CD4-positive, alpha-beta T cell treated with Interferon gamma for 1 hour (primary cell): ENCODE measurements around the gene ACACB.
A peak's percentile ranks its signal among the peaks of the same experiment; 100 is the strongest.

ENCODE experiments used
- DNase-seq: peaks from one replicate; pipeline ENCODE4 v3.0.0-alpha.2; 2020

Gene ACACB

GRCh38 chr12:109258607-109259544 lies 142.5 kb downstream of the ACACB start:
- DNase-seq: no peak

DNA sequence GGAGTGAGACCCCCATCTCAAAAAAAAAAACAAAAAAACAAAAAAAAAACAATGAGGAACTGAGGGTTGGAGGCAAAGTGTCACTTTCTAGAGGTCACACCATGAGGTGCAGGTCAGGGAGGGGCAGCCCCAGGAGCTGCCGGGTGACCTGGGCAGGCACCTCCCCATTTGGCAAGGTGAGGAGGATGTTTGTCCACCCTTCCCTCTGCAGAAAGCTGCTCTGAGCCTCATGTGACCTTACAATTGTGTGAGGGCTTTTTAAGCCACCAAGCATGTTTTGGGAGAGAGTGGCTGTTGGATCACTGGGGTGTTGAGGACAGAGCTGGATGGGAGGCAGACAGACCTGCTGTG lies 143.1 kb downstream of the ACACB start:
- DNase-seq: no peak

DNA sequence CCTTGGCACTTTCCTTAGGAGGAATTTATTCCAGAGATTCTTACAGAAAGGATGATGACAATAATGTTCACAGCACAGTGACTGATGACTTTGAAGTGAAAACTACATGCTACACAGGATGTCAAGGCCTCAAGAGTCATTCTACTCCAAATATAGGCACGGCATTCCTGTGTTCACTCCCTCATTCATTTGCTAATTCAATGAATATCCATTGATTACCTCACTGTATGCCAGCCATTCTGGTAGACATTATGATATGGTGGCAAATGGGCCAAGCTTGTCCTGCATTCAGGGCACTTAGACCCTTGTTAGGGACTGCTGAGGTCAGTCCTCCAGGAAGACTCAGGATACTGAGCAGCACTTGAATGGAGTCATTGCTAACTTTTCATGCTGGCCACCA lies 144.7 kb downstream of the ACACB start:
- no peak for DNase-seq

DNA sequence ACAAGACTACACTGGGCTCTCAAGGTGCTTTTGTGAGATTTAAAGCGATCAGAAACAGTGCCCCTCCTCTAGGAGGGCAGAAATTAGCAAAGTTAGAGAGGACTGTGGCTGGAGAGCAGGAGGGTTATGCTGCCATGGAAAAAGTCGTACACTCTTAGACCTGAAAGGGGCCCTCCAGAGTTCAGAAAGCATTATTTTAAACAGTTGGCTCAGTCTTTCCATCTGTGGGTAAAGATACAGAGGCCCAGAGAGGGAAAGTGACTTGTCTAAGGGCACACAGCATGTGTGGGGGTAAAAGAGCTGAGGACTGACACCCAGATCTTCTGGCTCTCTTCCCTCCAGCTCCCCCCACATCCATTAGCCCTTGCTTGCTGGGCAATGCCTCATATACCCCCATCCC lies 145.6 kb downstream of the ACACB start:
- no peak for DNase-seq

DNA sequence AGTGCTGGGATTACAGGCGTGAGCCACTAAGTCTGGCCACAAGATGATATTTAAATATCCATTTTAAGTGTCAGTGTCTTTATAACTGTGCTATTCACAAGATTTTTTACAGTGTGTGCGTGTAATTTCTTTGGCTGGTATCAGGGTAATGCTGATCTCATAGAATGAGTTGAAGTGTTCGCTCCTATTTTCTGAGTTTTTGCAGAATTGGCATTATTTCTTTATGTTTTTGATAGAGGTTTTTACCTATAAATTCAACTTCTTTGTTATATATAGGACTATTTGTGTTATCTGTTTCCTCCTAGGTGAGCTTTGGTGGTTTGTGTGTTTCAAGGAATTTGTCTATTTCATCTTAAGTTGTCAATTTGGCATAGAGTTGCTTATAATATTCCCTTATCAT lies 147.1 kb downstream of the ACACB start:
- no peak for DNase-seq

GRCh38 chr12:109264095-109264942 lies 147.9 kb downstream of the ACACB start:
- DNase-seq: peak; percentile 13

DNA sequence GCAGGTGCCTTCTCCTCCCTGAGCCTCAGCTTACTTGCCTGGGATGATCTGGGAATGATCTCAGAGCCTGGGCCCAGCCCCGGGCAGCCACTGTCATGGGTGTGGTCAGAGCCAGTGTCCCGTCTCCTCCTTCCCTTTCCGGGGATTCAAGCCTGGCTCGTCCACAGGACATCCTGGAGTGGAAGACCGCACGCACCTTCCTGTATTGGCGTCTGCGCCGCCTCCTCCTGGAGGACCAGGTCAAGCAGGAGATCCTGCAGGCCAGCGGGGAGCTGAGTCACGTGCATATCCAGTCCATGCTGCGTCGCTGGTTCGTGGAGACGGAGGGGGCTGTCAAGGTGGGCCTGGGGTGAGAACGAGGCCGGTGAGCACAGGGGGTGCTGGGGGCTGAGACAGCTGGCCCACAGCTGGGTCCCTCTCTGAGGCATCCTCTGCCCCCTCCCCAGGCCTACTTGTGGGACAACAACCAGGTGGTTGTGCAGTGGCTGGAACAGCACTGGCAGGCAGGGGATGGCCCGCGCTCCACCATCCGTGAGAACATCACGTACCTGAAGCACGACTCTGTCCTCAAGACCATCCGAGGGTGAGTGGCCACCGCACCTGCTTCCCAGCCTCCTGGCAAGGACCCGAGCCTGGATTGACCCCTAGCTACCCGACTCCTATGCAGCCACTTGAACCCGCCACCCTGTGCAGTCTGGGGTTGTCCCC lies 148.7 kb downstream of the ACACB start:
- no peak for DNase-seq

- DNase-seq: no peak
Observed at GRCh38 chr12:109266106-109266879, 149.9 kb downstream of the ACACB start.

DNA sequence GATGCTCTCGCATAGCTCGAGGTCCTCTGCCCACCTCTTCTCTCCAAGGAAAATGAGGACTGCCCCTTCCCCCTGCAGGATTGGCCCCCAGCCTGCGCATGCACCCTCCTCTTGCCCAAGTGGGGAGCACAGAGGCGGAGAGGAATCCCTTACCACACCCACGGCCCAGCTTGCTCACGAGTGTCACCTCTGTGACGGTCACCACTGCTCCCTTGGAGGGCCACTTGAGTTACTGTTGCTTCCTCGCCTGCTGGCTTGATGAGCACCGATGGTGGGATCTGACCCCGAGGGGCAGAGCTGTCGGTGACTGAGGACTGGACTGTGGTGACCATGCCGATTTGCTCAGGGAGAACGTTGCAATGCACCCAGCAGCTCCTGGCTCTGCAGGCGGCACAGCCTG lies 151.0 kb downstream of the ACACB start:
- DNase-seq: no peak

DNA sequence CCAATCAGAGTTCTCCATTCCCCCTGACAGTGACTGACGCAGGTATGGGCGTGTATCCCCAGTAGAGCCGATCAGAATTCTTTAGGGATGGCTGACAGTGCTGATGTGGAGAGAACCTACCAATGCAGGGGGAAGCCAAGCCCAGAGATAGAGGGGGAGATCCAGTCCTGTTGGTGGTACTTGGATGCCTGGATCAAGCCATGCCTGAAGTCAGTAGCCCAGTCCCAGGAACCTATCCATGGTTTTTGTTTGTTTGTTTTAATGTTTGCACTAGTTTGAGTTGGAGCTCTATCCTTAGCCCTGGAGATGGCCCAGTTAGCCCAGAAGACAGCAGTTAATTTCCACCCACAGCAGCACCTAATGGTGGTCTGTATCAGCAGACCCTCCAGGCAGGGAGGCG lies 152.5 kb downstream of the ACACB start:
- no peak for DNase-seq

DNA sequence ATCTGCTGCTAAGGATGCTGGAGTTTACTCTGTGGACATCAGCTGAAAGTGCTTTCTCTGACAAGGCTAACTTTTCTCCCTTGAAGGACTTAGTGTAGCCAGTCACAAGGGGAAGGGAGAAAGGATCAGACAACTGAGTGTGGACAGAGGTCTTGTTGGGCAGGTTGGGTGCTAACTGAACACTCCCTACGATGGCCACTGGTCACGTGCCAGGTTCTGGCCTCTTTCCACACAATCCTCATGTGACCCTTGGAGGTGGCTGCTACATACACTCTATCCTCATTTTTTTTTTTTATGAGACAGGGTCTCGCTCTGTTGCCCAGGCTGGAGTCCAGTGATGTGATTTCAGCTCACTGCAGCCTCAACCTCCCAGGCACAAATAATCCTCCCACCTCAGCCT lies 153.0 kb downstream of the ACACB start:
- DNase-seq: no peak

DNA sequence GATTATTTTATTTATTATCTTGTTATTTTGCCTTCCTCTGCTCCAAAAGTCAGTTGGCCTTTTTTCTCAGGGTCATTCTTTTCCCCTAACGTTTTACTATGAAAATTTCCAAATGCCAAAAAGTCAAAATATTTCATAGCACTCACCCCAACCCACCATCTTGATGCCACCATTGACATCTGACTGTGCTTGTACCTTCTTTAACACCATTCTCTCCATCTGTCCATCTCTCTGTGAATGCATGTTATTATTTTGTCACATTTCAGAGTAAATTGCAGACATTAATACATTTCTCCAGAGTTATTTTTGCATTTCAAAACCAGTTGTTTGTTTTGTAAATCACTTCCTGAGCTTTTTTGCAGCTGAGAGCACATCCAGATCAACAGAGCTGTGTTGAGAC lies 154.1 kb downstream of the ACACB start:
- DNase-seq: no peak

GRCh38 chr12:109271418-109271817 lies 155.0 kb downstream of the ACACB start:
- DNase-seq: no peak

GRCh38 chr12:109273354-109273753 lies 157.0 kb downstream of the ACACB start:
- DNase-seq: no peak

DNA sequence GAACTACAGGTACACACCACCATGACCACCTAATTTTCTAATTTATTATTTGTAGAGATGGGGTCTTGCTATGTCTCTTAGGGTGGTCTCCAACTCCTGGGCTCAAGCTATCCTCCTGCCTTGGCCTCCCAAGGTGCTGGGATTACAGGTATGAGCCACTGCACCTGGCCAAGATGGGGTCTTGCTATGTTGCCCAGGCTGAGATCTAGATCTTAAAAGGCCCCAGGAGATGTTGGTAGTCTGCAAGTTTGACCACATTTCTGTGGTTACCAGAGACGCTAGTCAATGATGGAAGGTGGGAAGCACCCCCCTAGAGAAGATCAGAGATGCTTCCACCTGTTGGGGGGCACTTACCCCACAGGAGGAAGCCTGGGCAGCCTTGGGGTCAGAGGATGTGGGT lies 158.0 kb downstream of the ACACB start:
- no peak for DNase-seq

GRCh38 chr12:109275173-109275572 lies 158.8 kb downstream of the ACACB start:
- DNase-seq: no peak

DNA sequence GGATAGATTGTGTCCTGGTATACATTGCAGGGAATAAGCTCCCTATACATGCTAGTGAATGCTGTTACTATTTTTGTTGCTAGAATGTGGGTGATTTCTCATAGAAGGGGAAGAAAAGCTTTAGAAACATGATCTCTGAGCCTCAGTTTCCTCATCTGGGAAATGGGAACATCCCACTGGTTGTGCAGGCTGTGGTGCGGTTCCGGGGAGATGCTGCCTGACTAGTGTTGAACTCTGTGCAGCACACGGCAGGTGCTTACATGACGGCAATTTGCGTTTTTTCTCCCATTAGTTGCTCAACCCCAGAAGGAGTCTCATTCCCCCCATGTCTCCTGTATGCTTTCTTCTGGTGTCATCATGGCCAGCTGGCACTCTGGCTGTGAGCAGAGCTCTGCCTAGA lies 159.8 kb downstream of the ACACB start:
- DNase-seq: no peak

- DNase-seq: no peak
Observed at GRCh38 chr12:109277255-109277898, 161.0 kb downstream of the ACACB start.

DNA sequence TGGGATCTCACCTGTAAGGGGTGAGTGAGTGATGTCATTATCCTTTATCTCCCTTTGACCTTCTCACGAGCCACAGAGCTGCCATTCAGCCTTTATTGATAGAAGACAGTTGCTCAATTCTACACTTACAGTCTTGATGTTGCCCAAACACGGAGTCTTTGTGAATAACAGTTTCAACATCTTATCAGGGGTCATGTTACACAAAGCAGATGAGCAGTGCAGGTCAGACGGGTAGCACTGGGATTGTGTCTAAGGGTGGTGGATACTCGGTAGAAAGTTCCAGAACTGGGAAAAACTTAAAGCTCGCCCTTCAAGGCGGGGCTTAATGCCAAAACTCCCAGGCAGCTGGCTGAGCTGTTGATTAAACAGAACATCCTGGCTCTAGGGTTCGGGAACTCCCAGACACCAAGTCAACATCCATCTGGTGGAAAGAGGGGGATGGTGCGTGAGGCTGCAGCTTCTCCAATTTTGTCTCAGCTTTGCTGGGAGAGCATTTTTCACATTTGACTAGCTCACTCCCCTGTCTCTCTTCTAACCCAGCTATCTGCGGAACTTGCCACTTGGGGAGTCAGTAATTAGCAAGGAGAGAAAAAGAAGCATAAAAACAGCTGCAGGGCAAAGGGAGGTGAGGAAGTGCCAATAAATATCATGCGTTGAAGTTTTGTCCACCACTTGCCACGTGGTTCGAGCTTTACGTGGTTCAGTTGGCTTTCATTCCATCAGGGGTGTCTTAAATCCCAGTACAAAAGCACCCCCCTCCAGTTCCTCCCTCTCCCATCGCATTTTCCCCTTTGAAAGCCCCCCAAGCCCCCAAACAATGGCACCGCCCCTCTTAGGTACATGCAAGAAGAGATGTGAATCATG lies 161.7 kb downstream of the ACACB start:
- DNase-seq: no peak

DNA sequence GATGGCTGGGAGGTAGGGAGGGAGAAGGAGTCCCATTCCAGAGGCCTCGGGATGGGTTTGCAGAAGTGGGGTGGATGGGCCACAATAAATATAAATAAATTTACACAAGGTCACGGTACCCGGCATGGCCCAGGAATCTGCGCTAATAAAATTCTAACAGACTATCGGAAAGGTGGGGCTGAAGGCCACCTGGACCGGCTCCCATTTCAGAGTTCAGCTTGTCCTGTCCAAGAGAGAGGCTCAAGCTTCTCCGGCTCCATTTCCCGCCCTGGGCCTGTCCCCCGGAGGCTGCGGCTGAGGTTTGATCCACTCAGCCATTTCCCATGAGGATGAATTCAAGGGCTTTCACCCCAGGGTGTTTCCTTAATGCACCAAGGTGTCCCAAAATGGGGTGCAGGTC lies 162.5 kb downstream of the ACACB start:
- no peak for DNase-seq

- DNase-seq: no peak
Observed at GRCh38 chr12:109279525-109279924, 163.1 kb downstream of the ACACB start.
